ENCODE data around the gene SDCCAG8.

DNA sequence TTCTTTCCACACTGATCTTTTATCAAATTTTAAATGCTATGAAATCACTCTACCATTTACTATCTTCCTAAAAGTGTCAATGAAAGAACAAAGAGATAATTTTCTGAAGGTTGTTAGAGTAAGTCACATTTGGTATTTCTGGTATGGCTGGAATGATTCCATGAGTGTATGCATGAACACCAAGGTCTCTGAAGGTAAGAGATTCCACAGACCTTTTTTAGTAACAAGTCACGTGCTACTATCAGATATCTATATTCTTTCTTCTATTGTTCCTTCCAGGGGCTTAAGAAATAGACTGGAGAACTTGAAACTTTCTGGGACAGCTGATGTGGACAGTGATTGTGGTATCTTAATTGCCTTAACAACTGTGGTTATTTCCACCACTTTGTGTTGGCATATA, 265.0 kb downstream of the SDCCAG8 start:
- TF ChIP-seq, protein P1, sequence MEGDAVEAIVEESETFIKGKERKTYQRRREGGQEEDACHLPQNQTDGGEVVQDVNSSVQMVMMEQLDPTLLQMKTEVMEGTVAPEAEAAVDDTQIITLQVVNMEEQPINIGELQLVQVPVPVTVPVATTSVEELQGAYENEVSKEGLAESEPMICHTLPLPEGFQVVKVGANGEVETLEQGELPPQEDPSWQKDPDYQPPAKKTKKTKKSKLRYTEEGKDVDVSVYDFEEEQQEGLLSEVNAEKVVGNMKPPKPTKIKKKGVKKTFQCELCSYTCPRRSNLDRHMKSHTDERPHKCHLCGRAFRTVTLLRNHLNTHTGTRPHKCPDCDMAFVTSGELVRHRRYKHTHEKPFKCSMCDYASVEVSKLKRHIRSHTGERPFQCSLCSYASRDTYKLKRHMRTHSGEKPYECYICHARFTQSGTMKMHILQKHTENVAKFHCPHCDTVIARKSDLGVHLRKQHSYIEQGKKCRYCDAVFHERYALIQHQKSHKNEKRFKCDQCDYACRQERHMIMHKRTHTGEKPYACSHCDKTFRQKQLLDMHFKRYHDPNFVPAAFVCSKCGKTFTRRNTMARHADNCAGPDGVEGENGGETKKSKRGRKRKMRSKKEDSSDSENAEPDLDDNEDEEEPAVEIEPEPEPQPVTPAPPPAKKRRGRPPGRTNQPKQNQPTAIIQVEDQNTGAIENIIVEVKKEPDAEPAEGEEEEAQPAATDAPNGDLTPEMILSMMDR (IDR thresholded peaks at IDR 0.05): no peak
- TF ChIP-seq POLR2AphosphoS5 (IDR thresholded peaks at IDR 0.05) (no peak), POLR2A (IDR thresholded peaks at IDR 0.05) (no peak)
